GM21515 (cell line): ENCODE results near the gene CPZ.

Experiments
- ATAC-seq: cut with Tn5 transposase; IDR thresholded peaks from one replicate; pipeline ENCODE4 v1.9.1; 2021; ENCODE audit not compliant: unreplicated experiment

Gene CPZ

DNA sequence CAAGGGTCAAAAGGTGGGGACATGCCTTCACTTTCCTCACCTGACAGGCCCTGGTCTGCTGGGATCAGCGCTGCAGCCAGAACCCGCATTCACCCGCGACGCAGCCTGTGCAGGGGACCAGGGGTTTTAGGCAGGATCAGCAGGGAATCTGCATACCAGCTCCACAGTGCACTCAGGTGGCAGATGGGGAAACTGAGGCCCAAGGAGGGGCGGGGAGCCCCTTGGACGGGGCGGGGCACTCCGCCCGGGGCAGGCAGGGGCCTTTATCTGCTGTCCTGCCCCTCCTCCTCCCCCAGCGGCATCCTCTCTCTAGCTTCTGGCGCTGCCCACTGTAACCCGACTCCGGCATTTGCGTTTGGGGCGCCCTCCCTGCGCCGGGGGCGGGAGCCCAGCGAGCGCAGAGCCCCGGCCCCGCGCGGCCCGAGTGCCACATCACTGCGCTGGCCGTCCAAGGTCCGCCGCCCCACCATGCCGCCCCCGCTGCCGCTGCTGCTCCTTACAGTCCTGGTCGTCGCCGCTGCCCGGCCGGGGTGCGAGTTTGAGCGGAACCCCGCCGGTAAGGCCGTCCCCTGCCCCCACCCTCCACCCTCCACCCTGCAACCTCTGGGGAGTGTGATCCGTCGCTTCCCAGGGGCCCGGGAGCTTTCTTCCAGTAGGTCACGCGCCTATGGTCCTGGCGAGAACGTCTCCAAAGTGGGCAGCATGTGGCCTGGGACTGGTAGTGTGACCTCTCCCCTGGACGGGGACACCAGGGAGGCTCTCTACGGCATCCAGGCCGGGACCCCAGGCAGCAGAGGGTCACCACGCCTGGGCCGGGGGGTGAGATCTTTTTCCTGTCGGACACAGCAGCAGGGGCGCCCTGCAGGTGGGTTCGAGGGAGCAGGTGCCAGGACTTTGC is at the start of gene CPZ:
Gene CPZ, plus strand, starts transcription at position 400 of the 898 bp plus-strand sequence. Its CDS starts 69 bp downstream, at position 469.
- no peak for ATAC-seq

DNA sequence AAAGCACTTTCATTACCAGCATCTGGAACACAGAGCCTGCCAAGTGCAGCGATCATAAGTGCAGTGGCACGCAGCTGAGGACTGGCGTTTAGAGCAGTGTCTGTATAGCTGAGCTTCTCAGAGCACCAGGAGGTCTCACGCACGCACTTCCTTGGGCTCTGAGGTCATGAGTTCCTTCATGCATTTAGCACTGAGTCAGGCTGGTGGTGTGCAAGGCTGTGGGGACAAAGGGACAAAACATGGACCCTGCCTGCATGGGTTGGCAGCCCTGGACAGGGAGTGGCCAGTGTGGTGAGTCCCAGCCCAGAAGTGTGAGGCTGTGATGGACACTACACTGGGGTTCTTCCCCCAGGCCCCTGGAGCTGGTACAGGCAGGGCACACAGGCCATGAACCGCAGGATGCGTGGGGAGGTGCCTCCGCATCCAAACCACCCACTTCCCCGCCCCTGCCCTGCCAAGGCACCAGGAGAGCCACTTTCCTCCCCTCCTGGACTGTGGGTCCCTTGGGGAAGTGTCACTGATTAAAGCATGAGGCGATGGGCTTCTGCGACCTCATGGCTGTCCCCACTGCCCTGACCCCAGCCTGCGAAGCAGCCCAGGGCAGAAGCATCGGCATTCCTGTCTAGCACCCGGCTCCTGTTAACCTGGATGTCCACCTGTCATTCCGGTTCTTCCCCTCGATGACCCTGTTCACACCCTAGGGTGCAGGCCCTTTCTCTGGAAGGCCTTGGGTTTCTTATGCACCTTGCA is 49.6 kb upstream of the CPZ start:
- ATAC-seq: no peak

DNA sequence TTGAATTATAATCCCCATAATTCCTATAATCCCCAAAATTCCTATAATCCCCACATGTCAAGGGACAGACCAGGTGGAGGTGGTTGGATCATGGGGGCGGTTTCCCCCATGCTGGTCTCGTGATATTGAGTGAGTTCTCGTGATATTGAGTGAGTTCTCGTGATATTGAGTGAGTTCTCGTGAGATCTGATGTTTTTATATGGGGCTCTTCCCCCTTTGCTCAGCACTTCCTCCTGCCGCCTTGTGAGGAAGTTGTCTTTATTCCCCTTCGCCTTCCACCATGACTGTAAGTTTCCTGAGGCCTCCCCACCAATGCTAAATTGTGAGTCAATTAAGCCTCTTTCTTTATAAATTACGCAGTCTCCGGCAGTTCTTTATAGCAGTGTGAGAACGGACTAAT is 48.9 kb upstream of the CPZ start:
- no peak for ATAC-seq

DNA sequence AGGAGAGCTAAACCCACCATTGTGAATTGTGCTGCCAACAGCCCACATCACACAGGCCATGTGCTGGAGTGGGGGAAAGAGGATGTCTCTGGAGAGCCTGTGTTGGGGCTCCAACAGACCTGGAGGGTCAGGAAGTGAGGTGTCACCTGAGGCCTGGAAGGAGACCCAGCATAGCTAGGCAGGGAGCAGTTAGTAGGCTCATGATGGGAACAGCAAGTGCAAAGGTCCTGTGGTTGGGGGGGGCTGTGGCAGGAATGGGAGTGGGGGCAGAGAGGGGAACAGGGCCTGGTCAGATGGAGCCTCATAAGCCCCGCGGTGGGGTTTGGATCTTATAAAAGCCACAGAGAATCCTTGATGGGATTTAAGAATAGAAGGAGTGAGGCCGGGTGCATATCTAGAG is 48.3 kb upstream of the CPZ start:
- ATAC-seq: no peak

DNA sequence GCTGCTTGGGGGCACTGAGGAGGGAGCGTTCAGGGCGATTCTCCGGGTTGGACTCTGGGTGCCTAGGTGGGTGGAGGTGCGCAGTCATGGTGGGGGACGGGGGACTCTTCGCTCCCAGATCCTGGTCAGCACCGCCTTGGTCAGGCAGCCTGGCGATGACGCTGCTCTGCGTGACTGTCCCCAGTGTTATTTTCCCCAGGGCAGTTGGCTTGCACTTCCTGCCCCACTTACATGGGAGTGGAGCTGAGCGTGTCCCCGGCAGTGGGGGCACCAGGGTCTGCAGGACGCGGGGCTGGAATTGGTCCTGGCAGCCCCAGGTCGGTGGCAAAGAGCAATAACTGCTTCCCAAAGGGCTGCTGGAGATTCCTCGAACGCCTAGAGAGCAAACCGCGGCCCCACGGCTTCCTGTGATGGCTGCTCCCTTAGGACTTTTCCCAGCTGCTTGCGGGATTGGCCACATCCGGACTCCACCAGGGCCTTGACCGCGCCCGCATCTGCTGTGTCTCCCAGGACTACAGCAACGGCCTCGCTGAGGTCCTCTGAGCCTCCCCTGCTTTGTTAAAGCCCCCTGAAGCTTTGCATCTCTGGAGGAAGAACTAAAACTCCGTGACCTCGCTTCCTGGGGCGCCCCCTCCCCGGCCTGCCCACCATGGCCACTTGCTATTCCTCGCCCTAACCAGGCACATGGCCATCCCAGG is 47.7 kb upstream of the CPZ start:
- no peak for ATAC-seq

DNA sequence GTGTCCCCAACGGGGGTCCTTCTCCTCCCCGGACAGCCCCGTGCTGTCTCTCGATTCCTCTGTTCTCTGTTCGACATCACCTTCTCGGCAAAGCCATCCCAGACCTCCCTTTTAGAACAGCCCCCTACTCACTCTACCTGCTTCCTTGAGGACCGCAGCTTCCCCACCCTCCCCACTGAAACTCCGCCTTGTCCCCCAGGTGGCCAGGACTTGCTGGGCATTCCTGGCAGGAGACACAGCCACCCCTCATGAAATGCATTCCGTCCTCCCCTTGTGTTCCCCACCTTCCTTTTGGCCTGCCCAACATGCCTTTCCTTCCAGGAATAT is 47.2 kb upstream of the CPZ start:
- ATAC-seq: no peak

DNA sequence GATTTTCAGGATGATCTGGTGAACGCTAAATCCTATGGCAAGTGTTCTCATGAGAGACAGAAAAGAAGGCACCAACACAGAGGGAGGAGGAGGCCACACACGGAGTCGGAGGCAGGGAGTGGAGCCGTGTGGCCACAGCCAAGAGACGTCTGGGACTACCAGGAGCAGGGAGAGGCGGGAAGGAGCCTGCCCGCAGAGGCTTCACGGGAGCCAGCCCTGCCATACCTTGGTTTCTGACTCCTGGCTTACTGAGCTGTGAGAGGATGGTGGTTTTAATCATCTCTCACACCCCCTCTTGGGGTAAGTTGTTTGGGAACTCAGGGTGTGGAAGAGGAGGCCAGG is 45.8 kb upstream of the CPZ start:
- no peak for ATAC-seq

DNA sequence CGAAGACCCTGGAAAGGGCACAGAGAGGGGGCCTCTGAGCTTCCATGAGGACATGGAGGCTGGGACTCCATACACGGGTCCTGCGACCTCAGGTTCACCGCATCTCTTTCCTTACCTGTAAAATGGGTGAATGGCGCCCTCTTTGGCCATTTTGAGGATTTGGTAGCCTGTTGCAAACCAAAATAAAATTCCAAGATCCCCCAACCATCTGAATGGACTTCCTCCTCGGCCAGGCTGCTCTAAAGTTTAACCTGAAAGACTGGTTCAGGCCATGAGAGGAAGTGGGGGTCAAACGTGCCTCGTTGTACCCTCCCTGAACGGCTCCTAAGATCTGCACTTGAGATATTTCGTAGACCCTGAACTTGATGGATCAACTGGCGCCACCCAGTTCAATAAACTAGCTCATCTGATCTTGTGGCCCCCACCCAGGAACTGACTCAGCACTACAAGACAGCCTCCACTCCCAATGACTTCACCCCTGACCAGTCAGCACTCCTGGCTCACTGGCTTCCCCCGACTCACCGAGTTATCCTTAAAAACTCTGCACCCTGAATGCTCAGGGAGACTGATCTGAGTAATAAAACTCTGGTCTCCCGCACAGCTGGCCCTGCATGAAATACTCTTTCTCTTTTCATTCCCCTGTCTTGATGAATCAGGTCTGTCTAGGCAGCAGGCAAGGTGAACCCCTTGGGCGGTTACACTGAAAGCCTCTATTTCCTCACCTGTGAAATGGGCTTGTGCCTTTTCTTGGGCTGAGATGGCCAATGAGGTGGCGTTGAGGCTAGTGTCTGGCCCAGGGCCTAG is 45.3 kb upstream of the CPZ start:
- no peak for ATAC-seq

DNA sequence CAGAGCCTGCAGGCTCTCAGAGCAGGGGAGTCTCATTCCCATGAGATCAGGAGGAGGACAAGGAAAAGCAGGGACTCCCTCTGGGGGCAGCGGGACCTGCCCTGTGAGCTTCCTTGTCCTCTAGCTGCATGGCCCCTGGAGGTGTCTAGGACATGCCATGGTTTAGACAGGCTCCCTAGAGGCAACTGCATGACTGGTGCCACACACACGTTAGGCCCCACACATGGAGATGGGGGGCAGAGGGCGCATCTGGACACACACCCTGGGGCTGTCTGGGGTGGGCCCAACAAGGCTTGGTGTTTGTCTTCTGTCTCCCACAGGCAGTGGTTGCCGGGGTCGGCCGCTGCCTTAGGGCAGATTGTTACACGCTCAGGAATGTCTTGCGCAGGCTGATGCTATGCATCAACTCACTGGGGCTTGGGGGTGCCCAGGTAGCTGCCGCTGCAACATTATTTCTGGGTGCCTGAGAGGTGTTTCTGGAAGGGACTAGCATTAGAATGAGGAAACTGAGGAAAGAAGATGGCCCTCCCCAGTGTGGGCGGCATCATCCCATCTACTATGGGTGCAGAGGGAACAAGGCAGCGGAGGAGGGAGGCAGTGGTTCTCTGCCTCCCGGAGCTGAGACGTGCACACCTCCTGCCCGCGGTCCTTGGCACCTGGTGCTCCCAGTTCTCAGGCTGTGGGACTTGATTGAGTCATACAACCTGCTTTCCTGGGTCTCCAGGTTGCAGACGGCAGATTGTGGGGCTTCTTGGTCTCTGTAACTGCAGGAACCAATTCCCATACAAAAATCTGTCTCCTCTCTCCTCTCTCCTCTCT is 44.4 kb upstream of the CPZ start:
- no peak for ATAC-seq

DNA sequence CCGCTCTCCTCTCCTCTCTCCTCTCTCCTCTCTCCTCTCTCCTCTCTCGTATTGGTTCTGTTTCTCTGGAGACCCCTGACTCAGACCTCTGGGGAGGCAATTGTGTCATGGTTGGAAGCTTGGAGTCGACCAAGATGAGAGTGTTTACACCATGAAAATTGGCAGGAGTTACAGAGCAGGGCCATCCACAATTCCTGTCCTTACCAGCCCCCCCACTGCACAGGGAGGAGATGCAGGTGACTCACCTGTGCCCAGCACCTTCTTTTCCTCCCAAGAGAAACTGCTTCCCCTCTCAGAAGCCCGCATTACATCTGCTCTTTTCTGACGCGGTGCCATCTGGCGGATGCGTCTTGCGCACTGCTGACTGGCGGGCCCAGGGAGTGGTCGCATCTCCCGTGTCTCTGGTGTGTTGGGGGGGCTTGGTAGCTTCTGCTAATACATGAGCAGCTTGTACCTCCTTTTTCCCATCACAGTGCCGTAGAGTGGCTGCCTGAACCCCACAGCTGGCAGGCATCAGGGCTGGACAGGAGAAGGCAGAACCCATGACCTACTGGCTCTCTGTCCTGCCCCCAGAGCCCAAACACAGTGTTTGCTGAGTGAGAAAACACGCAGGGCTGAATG is 43.7 kb upstream of the CPZ start:
- no peak for ATAC-seq

DNA sequence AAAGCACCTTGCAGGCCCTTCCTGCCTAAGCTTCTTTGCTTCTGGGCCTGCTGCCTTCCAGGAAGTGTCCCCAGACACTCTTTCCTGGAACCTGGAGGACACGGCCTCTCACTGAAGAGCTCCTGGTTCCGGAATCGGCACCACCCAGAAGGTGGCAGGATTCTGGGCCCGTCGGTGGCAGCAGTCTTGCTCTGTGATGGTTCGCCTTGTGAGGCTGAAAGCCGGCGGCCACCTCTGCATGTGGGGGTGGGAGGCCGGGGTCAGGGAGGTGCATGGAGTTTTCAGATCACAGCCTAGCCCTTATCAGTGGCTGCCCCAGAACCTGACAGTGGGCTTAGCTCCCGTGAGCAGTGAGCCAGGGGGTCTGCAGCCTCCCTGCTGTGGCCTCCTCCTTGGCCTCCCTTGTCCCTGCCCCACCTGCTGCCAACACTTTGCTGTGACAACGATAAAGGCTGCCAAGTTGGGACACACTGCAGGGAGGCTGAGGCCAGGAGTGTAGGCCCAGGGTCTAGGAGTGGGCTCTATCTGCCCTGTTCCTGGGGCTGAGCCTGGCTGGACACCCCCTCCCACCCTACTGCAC is 43.1 kb upstream of the CPZ start:
- ATAC-seq: no peak

DNA sequence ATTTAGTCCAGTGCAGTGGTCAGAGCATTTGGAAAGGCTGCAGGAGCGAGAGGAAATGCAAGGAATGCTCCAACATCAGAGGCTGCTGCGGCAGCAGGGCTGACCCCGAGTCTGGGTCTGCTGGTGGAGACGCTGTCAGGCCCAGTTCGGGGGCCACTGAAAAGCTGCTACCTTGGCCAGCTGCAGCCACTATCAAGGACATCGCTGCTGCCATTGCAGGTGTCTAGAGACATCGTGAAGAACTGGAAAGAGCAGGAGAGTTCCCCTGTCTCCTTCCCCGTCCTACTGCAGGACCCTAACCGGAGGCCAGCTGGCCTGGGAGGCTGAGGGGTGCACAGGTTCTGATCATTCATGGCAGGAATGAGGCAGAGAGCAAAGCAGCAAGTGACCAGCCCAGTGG is 41.9 kb upstream of the CPZ start:
- no peak for ATAC-seq

DNA sequence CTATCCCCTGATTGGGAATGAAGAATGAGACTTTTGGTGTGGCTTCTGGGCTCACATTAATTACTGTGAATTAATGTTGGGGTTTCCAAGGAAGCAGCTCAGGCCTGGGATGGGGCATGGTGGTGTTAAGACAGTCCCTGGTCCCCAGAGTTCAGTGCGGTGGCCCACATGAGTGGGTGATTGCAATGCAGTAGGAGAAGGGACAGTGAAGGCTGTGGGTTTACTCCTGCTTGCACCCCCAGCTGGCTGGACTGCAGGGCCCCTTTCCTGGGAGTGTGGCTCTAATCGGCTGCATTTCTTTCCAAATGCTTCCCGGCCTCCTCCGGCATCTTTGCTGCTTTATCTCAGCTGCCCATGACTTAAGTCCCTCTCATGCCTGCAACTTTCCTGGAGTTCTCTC is 40.5 kb upstream of the CPZ start:
- ATAC-seq: no peak

DNA sequence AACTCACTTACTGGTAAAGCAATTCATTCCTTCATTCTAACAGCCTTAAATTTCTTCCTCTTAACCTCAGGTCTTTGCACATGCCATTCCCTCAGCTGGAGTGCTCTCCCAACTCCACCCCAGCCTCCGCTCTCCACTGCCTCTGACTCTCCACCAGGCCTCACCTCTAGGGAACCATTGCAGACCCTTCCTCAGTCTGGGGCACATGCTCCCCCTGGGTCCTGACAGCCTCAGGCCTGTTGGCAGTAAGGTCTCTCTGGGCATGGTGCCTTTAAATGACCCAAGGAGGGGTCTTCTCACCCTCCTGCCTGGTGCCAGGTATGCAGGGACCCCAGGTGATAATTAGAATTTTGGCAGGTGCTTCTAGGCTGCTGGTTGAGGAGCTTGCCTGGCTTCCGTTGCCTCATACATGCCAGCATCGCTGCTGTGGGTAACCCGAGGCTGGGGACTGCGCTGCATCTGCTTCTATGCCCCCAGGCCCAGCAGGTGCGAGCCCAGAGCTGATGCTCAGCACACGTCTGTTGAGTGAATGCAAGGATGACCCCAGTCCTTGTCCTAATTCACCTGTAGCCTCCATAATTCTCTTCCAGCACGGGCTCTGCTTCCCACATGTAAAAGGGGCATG is 39.9 kb upstream of the CPZ start:
- ATAC-seq: no peak

DNA sequence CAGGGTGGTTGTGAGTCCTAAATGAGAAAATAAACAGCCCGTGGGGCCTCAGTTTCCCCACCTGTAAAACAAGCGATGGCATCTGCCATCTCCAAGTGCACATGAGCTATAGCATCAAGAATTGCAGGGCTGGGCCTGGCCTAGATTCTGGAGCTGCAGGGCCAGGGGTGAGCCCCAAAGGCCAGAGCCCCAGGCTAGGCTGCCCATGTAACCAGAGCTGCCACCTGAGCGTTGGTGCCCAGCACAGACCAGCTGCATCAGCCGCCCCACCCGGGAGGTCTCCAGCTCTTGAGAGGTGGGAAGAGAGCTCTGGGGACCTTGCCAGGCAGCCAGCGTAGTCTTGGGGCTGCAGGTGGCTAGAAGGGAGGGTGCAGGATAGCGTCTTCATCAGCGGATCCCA is 39.3 kb upstream of the CPZ start:
- ATAC-seq: no peak

DNA sequence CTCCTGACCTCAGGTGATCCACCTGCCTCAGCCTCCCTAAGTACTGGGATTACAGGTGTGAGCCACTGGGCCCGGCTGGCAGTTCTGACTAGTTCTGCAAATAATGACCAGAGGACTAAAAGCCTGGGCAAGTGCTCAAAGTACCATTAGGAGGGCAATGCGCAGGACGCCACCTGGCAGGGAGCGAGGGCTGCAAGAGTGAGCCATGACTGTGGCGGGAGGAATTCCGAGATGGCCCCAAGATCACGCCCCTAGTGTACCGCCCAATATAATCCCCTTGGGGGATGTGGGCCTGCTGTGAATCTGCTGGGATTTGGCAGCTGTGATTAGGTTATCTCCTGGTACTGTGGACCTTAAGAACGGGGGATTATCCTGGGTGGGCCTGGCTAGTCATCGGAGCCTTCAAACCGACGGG is 38.6 kb upstream of the CPZ start:
- ATAC-seq: no peak

DNA sequence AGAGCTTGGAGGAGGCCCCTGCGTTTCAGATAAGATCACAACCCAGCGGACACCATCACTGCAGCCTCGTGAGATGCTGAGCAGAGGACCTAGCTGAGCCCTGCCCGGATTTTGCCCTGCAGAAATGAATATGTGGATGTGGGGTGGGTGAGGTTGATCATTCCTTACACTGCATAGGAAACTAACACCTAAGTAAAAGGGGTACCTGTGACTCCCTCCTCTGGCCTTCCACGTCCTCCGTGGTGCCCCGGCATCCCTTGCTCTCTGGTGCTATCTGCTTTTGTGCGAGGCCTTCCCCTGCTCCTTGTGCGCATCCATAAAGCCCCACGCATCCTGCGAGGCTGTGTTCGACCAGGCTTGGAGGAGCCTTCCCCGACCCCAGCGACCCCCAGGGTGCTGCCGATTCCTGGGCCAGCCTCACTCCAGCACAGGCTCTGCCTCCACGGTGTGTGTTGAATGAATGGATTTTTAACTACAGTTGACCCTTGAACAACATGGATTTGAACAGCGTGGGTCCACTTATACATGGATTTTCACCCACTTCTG is 37.9 kb upstream of the CPZ start:
- no peak for ATAC-seq

DNA sequence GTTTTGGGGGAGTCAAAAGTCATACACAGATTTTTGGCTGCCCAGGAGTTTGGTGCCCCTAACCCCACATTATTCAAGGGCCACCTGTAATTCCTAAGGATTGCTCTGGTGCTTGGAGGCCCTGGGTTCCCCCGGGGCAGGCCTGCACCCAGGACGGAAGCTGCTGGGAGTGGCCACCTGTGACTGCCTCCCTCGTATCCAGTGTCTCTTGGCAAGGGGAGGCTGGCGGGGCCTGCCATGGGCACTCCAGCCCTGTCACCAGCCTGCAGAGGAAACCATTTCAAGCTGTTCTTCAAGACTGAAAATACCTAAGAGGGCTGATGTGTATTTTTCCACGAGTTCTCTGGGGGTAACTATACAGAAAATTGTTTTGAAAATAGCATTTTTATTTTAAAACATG is 36.8 kb upstream of the CPZ start:
- no peak for ATAC-seq
